GM12892 (cell line): ENCODE results near the gene CPLX1.

Source experiments
- DNase-seq: peaks from one replicate; pipeline ENCODE4 v3.0.0; 2011; ENCODE audit not compliant: insufficient read length
- FAIRE-seq: peaks from 2 replicates; lab custom pipeline; 2011; peaks lifted over from hg19 to GRCh38; lab: Jason Lieb, UNC
- POLR2A ChIP-seq: IDR thresholded peaks from 2 replicates; pipeline ENCODE4 v1.6.1; 2011; ENCODE audit warnings: low read depth, low read length, control low read depth
- POLR2AphosphoS5 ChIP-seq: IDR thresholded peaks from 2 replicates; pipeline ENCODE4 v1.6.1; 2011; ENCODE audit warnings: low read depth, low read length, control low read depth
- TAF1 ChIP-seq: IDR thresholded peaks from 2 replicates; pipeline ENCODE4 v1.6.1; 2011; ENCODE audit warnings: low read depth, mild to moderate bottlenecking, control low read depth, low read length, borderline replicate concordance

Gene CPLX1

GRCh38 chr4:823761-824460 is 2.0 kb downstream of the CPLX1 start:
- no peak for FAIRE-seq
- DNase-seq = no peak
- no peak for TF ChIP-seq POLR2A
- no peak for TF ChIP-seq TAF1
- no peak for TF ChIP-seq POLR2AphosphoS5

GRCh38 chr4:823176-823760 is 2.7 kb downstream of the CPLX1 start:
- TF ChIP-seq TAF1 (no peak), POLR2A (no peak), POLR2AphosphoS5 (no peak)
- no peak for DNase-seq
- FAIRE-seq = no peak

GRCh38 chr4:822361-823175 is 3.4 kb downstream of the CPLX1 start:
- no peak for TF ChIP-seq POLR2AphosphoS5
- TF ChIP-seq POLR2A = no peak
- TF ChIP-seq TAF1 = no peak
- FAIRE-seq (no peak), DNase-seq (no peak)

GRCh38 chr4:821631-822030 is 4.3 kb downstream of the CPLX1 start:
- TF ChIP-seq POLR2A = no peak
- no peak for TF ChIP-seq TAF1
- no peak for TF ChIP-seq POLR2AphosphoS5
- FAIRE-seq (no peak), DNase-seq (no peak)

GRCh38 chr4:821181-821591 is 4.7 kb downstream of the CPLX1 start:
- DNase-seq (no peak), FAIRE-seq (no peak)
- TF ChIP-seq TAF1 (no peak), POLR2AphosphoS5 (no peak), POLR2A (no peak)

GRCh38 chr4:820230-821172 is 5.4 kb downstream of the CPLX1 start:
- DNase-seq = no peak

GRCh38 chr4:819401-820229 is 6.3 kb downstream of the CPLX1 start:
- no peak for TF ChIP-seq POLR2AphosphoS5
- no peak for TF ChIP-seq TAF1
- no peak for TF ChIP-seq POLR2A
- FAIRE-seq = no peak

More at GRCh38 chr4:820230-821172, 5.4 kb downstream of the CPLX1 start:
- TF ChIP-seq POLR2A (no peak), POLR2AphosphoS5 (no peak), TAF1 (no peak)
- FAIRE-seq = no peak

GRCh38 chr4:818106-818921 is 7.6 kb downstream of the CPLX1 start:
- TF ChIP-seq POLR2A (no peak), POLR2AphosphoS5 (no peak), TAF1 (no peak)
- no peak for DNase-seq
- FAIRE-seq = no peak

More at GRCh38 chr4:819401-820229, 6.3 kb downstream of the CPLX1 start:
- no peak for DNase-seq

- TF ChIP-seq TAF1 (no peak), POLR2A (no peak), POLR2AphosphoS5 (no peak)
- FAIRE-seq = no peak
- no peak for DNase-seq
Measured at GRCh38 chr4:815464-816146, 10.3 kb downstream of the CPLX1 start.
